ENCODE data around the gene CRYBB1.

The CRYBB1 gene

DNA sequence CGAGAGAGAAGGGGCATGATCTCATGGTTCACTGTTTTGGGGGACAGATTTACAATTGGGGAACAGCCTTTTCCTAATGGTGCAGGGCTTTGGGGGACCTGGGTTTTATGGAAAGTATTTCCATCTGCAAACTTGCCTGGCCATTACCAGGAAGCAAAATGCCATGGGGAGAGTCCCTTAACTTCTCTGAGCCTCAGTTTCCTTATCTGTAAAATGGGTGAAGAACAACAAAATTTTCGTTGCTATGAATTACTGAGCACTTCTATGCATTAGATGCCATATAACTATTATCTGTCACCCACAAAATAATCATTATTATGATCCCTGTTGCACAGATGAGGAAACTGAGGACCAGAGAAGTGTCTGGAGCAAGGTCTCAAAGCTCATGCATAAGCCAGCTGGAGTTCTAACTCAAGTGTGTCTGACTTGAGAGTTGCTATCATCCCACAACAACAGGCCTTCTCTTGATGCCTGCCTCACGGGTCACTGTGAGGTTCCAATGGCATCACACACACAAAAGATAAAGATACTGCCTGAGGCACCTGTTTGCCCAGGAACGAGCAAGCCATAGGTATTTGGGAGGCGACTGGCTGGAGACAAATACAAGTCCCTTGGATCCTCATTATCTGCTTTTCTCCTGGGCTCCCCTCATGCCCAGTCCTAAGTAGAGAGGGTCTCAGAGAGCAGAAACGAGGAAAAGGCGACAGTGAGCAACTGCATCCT lies 43.7 kb downstream of the CRYBB1 start:
- DNase-seq, result no peak

DNA sequence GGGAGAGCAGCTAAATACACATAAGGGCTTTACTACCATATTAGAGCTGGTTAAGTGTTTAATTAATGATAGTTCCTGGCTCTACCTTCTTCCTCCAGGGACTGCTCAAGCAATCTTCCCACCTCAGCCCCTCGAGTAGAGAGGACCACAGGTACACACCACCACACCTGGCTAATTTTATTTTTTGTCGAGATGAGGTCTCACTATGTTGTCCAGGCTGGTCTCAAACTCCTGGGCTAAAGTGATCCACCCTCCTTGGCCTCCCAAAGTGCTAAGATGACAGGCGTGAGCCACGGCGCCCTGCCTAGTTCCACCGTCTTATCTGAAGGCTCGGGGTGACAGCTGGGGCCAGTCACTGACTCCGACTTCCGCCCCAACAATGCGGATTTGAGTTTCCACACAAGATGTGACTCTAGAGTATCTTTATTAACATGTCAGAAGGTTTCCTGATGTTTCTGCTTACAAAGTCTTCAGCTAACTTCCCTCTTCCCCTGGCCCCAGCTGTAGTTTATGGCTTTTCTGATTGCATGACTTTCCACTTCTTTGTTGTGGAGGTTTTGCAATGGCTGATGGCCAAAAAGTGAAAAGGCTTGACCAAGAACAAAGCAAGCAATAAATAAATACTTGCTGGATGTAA lies 44.7 kb downstream of the CRYBB1 start:
- peak; percentile 30 for DNase-seq

DNA sequence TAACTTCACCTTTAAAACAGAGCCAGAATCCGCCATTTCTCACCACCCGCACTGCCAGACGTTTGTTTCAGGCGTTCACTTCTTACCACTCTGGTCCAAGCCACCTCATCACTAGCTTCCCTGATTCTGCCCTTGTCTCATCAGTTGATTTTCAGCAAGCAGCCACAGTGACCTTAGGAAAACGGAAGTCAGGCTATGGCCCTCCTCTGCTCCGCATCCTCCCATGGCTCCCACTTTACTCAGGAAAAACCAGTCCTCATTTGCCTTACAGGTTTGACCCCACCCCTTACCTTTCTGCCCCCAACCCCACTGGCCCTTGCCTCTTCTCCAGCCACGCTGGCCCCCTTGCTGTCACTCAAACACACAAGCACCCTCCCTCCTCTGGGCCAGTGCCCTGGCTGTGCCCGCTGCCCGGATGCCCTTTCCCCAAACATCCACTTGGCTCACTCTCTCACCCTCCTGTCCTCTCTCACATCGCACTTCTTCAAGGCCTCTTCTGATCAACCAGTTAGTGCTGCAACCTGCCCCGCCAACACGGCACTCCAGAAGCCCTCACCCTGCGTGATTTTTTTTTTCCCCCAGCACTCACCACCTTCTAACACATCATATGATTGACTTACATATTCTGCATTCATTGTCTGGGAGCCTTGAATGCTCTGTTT lies 46.8 kb downstream of the CRYBB1 start:
- no peak for DNase-seq

DNA sequence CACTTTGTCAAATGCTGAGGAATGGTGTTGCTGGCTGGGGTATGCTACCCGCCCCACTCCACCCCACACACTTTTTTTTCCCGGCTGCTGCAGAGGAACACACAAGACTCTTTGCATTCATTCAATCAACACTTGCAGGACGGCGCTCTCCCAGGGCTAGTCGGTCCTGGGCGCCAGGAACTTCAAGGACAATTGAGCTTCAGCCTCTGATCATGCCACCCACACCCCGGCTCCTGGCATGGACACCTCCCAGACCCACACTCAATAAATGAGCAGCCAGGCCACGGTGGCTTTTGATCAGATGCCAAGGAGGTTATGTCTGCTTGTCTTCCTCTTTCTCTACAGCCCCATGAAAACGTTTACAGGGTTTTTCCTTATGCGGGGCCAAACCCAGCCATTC lies 47.7 kb downstream of the CRYBB1 start:
- DNase-seq, result no peak

DNA sequence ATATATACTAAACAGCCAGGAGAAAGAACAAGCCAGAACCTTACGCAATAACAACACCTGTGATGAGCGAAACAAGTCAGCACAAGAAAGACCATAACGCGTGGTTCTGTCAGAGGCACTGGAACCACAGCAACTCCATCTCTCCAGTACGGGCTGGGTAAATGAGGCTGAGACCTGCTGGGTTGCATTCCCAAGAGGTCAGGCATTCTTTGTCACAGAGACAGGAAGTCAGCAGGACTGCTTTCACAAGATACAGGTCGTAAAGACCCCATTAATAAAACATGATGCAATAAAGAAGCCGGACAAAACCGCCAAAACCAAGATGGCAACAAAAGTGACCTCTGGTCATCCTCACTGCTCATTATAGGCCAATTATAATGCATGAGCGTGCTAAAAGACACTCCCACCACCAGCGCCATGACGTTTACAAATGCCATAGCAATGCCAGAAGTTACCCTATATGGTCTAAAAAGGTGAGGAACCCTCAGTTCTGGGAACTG lies 49.6 kb downstream of the CRYBB1 start:
- no peak for DNase-seq

DNA sequence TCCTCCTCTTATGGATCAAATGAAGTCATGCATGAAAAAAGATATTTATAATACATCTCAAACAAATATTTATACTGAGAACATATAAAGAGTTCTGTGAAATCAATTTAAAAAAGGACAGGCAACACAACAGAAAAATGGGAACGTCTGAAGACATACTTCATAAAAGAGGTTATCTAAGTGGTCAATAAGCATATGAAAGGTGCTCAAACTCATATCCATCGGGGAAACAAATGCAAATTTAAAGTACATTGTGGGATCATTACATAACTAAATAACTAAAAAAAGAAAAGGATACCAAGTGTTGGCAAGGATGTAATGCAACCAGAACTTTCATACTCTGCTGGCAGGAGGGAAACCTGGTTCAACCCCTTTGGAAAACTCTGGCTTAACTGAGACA lies 50.2 kb downstream of the CRYBB1 start:
- no peak for DNase-seq

DNA sequence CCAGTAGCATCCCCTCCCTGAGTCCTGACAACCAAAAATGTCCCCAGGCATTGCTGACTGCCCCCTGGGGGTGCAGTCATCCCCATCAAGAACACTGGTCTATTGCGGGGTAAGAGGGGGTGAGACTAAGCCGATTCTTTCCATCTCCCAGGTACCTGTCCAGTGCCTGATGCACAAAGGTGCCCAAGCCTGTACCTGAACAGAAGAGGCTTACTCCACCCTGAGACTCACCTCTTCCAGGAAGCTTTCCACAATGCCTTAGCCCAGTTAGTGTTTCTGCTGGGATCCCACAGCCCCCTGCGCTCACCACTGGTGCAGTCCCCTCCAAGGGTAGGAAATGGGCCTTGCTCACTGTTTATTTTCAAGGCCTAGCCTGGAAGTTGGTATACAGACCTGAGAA lies 50.8 kb downstream of the CRYBB1 start:
- no peak for DNase-seq

DNA sequence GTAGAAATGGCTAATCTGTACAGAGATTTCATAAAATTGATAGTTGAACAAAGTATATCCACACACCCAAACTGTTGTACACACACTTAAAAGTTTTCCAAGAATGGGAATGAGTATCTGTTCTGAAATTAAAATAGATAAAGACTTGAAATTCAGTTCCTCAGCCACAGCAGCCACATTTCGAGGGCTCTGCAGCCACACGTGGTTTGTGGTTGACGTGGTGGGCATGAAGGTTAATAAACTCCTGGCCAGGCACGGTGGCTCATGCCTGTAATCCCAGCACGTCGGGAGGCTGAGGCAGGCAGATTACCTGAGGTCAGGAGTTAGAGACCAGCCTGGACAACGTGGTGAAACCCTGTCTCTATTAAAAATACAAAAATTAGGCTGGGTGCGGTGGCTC lies 51.9 kb downstream of the CRYBB1 start:
- no peak for DNase-seq

DNA sequence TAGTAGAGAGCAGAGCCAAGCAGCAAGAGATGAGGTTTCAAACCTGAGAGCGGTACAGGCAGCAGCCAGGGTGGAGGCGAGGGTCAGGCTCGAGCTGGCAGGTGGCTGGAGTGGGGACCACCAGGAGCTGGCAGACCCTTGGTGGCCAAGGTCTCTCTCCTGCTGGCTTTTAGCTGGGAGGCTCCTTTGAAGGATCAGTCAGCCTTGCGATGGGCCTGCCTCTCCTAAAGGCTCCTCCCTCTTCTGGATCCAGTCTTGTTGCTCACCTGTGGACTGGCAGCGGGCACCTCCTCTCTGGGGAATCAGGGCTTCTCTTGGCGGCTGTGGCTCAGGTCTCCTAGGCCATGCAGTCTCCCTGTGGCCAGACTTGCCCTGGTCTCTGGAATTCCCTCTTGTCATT lies 52.6 kb downstream of the CRYBB1 start:
- no peak for DNase-seq

DNA sequence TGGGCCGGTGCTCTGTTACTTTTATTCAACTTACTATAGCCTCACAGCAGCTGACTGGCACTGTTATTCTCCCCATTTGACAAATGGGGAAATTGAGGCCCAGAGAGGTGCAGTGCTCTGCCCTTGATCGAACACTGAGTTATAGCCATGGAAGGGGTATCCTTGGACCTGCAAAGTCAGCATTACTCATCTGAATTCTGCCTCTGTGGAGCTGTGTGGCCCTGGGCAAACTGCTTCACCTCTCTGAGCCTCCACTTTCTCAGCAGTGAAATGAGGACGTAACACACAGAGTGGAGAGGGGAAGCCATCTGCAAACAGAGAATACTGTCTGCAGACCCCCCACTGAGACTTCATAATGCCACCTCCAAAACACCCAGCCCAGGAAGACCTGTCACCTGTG lies 53.2 kb downstream of the CRYBB1 start:
- DNase-seq, result no peak

DNA sequence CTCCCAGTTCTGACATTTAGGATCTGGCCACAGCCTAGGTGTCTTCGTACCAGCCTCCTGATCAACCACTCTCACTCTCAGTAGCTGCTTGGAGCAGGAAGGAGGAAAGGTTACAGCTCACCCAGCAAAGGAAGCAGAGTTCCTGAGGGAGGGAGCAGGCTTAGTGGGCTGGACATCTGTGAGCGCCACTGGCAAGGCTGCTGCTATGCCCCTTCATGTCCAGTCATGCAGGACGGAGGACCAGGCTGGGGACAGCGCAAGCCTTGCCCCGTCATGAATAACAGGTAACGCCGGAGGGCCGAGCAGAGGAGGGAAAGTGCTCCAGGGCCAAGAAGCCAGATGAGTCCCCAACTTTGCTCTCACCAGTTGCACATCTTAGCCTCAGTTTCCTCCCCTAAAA lies 53.6 kb downstream of the CRYBB1 start:
- no peak for DNase-seq

DNA sequence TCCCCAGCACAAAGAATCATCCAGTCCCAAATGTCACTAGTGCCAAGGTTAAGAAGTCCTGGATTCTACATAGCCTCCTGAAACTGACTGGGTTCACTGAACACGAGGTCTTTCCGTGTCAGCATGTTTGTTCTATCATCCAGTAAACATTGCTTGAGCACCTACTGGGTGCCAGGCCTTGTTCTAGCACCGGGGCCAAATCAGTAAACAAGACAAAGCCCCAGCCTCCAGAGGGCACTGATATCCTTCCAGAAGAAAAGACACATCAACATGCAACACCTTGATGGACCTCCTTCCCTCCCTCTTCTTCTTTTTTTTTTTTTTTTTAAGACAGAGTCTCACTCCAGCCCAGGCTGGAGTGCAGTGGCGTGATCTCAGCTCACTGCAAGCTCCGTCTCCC lies 54.8 kb downstream of the CRYBB1 start:
- no peak for DNase-seq

DNA sequence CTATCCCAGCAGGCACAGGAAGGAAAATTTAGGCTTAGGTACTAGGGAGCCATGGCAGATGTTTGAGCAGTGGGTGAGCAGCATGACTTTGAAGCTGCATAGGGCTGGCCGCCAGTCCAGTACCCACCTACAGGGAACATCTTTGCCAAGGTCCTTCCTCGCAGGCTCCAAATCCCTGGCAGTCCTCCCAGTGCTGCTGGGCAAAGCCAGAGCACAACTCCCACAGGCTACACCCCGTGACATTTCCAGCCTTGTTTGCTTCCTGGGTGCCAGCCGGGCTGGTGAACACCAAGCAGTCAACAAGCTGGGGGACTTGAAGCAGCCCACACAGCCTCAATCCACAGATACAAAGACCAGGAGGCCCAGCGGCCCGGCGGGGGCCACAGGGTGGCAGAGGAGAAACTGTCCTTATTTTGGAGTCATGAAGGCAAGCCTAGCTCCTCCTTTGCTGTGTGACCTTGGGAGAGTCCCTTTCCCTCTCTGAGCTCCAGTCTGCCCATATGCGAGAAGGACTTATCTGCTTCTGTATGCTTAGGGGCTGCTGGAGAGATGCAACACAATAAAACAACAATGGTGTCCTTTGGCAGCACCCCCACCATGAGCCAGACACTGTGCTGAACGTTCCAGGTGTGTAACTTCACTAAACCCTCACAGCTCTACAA lies 55.9 kb downstream of the CRYBB1 start:
- DNase-seq, result no peak

DNA sequence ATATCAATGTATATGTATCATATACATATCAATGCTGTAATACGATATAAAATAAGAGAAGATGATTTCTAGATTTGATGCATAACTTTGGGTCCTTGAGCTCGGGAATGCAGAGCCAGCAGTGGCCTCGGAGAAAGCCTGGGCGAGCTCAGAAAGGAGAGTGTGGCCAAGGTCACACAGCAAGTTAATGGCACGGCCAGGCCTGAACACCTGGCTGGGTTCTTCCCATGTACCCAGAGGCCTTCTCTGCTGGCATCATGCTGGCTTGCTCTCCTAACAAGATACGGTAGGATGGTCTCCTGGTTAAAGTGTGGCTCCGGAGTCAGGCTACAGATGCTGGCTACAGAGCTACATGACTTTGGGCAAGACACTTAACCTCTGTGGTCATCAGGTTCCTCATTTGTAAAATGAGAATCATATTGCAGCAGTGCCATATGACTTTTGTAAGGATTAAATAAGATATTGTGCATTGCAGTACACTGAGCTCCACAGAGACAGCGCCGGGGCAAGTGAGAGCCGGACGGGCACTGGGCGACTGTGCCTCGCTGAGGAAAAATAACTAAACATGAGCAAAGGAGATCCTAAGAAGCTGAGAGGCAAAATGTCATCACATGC lies 57.8 kb downstream of the CRYBB1 start:
- no peak for DNase-seq

DNA sequence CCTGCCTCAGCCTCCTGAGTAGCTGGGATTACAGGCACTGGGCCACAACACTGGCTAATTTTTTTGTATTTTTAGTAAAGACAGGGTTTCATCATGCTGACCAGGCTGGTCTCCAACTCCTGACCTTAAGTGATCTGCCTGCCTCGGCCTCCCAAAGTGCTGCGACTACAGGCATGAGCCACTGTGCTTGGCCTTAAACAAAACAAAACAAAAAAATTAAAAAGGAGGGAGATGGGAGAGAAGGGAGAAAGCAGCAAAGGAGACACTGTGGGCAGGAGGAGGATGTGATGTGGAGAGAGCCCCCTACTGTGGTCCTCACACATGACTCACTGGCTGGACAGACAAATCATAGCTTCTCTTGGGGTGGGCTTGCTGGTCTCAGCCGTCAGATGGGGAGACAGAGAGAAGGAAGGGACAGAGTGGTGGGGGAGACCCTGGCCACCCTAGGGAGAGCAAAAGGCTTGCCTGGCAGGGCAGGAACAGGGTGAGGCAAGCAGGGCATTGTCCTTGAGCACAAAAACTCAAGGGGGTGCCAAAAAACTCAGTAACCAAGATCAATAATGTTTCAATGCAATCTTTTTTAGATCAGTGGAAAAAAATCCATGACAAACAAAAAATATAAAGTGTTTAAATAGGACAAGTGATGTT lies 59.5 kb downstream of the CRYBB1 start:
- DNase-seq, result peak; percentile 52

DNA sequence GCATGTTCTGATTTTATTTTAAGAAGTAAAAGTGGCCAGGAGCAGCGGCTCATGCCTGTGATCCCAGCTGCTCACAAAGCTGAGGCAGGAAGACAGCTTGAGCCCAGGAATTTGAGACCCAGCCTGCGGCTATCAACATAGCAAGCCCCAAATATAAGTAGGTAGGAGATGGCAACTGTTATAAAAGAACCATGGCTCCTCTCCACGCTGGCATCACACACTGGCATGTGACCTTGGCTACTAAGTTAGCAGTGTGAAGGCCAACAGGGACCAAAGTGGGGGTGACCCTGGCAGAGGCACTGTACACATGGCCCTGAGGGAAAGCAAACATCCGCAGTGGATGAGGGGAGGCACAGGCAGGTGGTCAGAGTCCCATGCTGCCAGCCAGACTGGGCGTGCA lies 60.9 kb downstream of the CRYBB1 start:
- no peak for DNase-seq

DNA sequence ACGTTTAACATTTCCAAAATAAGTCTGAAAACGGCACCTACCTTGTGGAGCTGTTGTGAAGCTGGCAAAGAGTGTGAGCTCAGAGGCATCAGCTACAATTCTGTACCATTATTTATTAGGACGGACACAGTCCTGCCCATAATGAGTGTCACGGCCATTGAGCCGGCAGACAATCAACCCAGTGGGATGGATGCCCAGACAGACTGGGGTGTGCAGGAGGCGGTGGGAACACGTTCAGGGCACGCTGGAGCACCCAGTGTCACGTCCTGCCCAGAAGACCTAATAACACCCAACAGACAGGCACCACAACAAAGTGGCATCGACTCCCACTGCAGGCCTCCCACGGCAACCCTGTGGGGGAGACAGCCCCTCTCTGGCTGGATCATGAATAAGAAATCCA lies 62.3 kb downstream of the CRYBB1 start:
- no peak for DNase-seq

DNA sequence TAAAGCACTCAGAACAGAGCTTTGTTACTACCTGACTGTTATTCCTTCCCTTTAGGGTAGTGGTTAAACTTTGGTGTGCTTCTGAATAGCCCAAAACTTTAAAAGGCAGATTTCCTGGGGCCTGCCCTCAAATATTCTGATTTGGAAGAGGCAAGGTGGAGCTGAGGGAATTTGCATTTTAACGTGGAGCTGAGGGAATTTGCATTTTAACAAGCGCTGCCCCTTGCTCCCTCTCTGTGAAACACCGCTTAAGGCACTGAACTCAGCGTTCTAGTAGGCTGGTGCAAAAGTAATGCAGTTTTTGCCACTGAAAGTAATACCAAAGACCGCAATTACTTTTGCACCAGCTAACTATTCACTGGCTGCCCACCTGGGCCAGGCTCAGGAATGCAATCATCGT lies 62.9 kb downstream of the CRYBB1 start:
- DNase-seq, result no peak

DNA sequence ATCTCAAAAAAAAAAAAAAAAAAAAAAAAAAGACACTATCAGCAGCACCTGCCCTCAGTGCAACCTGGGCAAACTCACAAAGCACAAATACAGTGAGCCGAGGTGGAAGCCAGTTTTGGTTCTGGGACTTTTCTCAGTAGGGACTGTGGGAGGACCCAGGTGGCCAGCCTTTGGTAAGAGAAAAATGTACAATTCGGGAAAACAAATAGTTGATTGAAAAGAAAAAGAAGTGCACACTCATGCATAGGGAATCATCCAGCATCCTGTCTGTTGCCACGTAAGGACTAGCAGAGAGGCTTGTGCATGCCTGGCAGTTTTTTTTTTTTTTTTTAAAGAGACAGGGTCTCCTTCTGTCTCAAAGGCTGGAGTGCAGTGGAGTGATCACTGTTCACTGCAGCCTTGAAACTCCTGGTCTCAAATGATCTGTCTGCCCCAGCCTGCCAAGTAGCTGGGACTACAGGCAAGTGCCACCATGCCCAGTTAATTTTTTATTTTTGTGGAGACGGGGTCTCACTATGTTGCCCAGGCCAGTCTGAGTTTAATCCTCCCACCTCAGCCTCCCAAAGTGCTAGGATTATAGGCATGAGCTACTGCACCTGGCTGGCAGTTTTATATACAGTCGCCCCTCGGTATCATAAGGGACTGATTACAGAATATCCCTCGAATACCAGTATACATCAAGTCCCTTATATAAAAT lies 64.6 kb downstream of the CRYBB1 start:
- DNase-seq, result peak; percentile 92

DNA sequence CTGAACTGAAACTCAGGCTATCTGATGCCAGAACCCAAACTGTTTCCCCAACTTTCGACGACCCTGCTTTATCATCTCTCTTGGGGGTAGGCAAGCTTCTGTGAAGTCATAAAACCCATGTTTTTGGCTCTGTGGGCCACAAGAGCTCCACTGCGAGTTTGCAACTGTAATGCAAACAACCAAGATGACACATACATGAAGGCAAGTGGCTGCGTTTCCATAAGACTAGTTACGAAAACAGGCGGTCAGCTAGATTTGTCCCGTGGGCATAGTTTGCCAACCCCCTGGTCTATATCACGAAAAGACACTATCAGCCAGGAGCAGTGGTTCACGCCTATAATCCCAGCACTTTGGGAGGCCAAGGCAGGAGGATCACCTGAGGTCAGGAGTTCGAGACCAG lies 65.4 kb downstream of the CRYBB1 start:
- peak; percentile 60 for DNase-seq

DNA sequence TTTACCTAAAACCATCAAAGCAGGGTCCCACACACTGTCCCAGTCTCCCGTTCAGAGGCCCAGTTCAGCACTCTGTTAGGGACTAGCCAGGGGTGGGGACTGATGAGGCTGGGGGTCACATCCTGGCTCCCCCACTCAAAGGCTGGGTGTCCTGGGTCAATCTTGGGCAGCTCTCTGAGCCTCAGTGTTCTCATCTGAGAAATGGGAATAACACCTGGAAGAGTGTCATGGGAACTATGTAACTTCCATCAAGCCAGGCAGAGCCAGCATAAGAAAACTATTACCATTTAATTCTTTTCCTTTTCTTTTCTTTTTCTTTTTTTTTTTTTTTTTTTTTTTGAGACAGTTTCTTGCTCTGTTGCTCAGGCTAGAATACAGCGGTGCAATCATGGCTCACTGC lies 66.3 kb downstream of the CRYBB1 start:
- DNase-seq, result no peak

DNA sequence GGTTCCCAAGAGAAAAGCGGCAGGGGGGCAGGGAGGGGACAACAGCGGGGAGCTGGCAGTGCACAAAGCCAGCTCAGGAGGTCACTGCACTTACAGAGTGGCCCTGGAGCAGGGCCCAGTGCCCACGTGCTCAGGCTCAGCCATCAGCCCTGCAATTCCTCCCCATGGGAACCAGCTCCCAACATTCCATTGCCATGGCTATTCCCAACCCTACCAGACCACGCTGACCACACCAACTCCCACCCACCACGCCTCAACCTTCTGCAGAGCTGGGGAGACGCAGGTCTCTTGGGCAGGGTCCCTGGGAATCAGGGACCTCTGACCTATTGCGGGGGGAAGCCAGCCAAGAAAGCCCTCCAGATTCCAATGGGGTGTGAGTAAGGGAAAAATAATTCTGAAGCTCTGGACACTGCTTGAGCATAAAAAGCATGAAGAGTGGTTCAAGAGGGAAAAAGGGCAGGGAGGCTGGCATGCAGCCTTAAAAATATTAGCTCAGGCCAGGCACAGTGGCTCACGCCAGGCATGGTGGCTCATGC lies 67.3 kb downstream of the CRYBB1 start:
- DNase-seq, result peak; percentile 91
